GM12891 (cell line): Measurements from ENCODE around the gene ANAPC13.

Experiments
- POLR2A ChIP-seq: IDR thresholded peaks from 2 replicates; pipeline ENCODE4 v1.6.1; 2011; ENCODE audit warnings: low read depth, low read length, control low read depth
- POLR2AphosphoS5 ChIP-seq: IDR thresholded peaks from 2 replicates; pipeline ENCODE4 v1.6.1; 2011; ENCODE audit warnings: low read depth, low read length, control low read depth
- POU2F2 ChIP-seq: IDR thresholded peaks from 2 replicates; pipeline ENCODE4 v1.6.1; 2011; ENCODE audit warnings: low read depth, mild to moderate bottlenecking, control low read depth, low read length, moderate library complexity
- SPI1 ChIP-seq: IDR thresholded peaks from 2 replicates; pipeline ENCODE4 v1.6.1; 2011; ENCODE audit warnings: low read depth, low read length, control low read depth
- TAF1 ChIP-seq: IDR thresholded peaks from 2 replicates; pipeline ENCODE4 v1.6.1; 2011; ENCODE audit warnings: low read depth, low read length, control low read depth

DNA sequence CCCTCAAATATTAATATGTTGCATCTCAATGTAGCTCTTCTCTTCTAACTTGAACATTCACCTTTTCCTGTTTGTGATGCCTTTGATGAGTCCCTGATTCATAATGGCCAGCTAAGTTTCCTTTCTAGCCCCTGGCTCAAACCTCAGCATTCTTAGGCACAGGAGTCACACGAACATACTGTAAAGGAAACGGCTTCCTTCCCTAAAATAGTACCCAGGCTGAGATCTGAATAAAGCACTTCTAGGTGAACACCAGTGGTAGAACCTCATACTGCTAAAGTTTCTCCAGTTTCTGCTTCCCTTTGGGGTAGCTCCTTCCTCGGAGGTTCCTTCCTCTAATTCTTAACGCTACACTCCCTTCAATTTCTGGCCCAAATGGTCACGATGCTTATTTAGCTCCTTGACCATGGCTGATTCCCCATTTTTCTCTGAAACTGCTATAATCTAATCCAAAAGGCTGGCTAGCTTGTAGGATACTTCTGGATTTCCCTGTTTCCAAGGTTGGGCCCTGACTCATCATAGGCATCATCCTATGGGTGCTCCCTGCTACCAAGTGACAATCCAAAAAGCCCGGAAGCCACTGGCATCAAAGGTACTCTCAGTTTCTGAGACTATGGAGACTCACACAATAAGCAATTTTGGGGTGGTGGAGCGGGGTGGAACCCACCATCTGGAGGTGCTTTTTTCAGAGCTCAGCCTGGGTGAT lies 2.4 kb downstream of the ANAPC13 start:
- TF ChIP-seq POLR2AphosphoS5 (no peak), POLR2A (no peak), TAF1 (no peak), POU2F2 (no peak), SPI1 (no peak)
